GM18873 (cell line): ENCODE measurements around the gene ANKS1B.
"Not testable (repeated sequence)": the region's sequence is repeated elsewhere in the genome, so short reads cannot be mapped to it uniquely, and the experiment has no call there.

Experiments
- ATAC-seq: cut with Tn5 transposase; IDR thresholded peaks from one replicate; pipeline ENCODE4 v1.9.1; 2021; ENCODE audit warnings: mild to moderate bottlenecking, moderate library complexity, moderate number of reproducible peaks; ENCODE audit not compliant: unreplicated experiment, low FRiP score

The ANKS1B gene

DNA sequence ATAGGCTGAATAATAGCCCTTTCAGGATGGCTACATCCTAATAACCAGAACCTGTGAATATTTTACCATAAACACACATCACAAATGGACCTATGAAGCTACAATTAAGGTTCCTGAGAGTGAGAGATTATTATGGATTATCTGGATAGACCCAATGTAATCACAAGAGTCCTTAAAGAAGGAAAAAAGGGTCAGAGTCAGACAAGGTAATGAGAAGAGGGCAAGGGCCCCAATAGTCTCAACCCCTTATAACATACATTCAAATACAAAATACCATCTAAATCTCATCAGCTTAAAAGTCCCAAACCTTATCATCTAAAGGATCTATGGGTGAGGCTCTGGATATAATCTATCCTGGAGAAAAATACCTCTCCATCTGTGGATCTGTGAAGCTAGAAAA is 272.5 kb downstream of the ANKS1B start:
- ATAC-seq, result no peak

DNA sequence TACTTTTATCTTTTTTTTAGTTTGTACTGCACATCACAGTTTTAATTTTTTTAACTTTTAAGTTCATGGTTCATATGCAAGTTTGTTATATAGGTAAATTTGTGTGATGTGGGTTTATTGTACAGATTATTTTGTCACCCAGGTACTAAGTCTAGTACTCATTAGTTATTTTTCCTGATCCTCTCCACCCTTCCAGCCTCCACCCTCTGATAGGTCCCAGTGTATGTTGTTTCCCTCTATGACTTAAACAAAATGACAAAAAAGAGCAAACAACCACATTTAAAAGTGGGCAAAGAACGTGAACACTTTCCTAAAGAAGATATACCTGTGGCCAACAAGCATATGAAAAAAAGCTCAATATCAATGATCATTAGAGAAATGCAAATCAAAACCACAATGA is 273.5 kb downstream of the ANKS1B start:
- ATAC-seq, result no peak

DNA sequence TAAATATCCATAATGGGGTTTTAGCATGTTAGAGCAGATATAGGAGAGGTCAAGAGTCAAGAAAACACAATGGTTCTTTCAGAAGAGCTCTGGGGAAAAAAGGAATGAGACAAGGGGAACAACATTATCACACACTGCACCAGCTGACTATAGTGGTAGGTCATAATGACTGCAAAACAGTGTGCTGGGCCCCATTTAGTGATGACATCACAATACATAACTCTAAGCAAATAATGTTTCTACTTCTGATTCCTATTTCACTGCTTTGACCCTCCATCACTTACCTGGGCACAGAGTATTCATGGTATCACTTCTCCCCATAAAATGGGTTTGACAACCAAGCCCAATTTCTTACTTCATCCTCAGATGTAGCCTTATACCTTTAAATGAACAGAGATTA is 275.1 kb downstream of the ANKS1B start:
- ATAC-seq, result no peak

DNA sequence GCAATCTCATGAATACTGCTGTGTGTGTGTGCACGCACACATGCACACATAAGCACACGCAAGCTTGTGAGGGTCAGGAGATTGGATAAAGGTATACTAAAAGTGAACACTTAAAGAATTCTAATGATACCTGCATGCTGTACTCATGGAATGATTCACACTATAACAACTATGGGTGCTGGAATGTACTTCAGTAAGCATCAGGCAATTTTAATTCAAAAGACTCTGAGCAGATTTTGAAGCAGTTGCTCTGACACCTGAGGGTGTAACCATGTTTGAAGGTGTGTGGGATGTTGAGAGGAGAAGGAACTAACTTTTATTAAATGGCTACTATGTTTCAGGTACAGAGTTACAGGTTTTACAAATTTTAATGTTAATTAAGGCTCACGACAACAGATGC is 275.6 kb downstream of the ANKS1B start:
- ATAC-seq, result no peak

DNA sequence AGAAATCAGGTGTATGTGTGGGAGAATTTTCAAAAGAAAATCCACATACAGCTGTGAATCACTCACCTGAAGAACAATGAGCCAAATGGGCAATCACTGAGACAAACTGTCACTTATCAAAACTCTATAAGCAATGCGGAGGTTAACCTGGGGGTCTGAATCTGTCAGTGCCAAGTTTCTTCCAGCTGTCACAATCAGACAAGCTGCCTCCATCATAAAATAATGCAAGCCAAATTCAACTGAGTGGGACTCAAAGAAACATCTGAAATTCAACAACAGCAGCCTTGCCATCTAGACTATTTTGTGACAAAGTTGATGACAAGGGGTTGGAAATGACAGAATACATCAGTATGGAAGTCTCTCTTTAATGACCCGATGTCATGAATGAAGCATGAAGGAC is 276.9 kb downstream of the ANKS1B start:
- ATAC-seq, result no peak

DNA sequence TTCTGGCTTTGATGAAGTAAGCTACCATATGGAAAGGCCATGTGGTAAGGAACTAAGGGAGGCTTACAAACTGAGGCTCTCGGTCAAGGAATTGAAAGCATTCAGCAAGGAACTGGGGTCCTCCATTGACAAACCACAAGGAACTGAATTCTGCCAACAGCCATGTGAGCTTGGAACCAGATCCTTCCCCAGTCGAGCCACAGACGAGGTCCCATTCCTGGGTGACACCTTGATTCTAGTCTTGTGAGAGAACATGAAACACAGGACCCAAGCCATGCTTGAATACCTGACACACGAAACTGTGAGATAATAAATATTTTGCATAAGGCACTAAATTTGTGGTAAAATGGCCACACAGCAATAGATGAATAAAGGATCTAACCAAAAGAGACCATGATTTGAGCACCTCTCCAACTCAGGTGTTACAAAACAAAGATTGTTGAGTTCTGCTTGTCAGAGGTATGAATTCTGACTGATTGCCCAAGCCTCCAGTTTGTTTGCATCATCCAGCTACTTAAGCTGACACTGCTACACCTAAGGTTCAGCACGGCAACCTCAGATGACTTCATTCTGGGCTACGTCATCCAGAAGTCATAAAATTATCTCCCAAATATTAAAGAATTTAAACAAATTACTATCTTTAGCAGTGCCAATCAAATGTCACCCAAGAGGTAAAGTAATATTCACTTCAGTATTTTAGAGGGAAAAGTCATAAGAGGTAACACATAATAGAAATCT is 277.8 kb downstream of the ANKS1B start:
- ATAC-seq, result no peak

DNA sequence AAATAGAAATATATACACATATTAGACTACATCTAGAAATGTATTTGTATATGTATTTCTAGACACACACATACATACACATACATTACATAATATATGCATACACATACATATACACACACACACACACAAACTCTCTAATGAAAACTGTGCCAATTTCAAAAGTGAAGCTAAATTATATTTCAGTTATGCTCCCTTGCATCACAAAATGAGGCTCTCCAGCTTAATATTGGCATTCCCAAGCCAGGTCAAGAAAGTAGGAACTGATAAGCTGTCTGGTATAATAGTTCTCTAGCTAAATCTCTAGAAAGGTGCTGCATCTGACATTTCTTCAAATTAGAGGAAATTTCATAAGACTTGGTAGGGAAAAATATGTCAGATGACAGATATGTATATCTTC is 280.3 kb downstream of the ANKS1B start:
- no peak for ATAC-seq

DNA sequence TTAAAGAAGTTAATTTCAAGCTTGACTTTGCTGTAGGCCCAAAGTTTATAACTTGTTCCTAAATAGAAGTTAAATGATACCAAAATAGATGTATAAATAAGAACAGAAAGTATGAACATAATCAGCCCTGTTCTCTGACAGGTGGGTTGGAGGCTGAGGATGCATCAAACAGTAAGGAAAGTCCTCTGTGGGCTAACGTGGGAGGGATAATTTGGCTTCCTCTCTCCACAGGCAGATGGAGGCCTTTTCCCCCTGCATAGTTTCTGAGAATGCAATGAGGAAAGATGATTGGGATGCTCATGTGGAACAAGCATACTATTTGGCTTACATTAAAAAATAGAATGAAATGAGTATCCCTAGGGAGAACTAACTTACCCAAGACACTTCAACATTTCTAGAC is 280.7 kb downstream of the ANKS1B start:
- no peak for ATAC-seq

DNA sequence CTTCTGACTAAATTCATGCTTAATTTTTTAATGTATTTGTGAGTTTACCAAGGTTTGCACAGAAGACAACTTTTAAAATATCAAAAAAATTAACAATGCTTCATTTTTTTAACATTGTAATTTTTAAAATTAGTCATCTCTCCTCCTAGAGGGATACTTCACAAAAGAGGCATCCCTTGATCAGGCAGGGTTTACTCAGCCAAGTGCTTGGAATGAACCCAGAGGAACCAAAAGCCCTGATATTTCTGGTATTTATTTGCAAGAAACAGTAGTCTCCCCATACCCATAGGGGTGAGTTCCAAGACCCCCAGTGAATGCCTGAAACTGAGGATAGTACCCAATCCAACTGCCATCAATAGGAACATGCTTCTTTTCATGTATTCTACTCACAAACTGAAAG is 284.7 kb downstream of the ANKS1B start:
- no peak for ATAC-seq

DNA sequence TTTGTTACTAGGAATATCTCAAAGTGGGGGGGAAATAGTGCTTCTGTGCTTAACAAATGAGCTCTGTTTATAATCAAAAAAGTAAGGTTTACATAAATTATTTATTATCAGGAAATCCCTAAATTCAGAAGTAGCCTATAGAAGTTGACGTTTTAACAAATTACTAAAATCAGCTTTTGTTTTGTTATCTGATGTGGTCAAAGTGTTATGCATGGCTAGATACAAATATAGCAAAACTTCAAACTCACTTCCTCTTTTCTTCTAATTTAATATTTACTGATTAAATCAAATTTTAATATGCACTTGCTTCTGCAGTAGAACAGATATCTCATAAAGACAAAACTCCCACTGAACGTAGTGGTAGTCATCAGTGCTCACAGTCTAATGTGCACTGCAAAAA is 289.7 kb downstream of the ANKS1B start:
- ATAC-seq, result no peak

DNA sequence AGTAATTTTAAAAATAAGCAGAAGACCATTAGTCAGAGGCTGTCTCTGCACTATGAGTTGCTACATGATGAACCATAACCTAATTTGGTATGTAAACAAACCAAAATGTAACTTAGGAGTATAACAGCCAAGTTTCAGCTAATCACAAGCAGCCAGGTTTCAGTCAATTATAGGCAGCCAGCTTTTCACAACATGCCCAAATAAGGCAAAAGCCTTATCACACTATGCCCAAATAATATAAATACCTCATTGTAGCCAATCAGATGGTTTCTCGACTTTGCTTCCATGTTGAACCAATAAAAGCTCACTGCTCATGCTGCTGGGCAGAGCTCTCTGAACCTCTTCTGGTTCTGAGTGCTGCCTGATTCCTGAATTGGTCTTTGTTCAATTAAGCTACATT is 298.6 kb downstream of the ANKS1B start:
- ATAC-seq, result no peak

DNA sequence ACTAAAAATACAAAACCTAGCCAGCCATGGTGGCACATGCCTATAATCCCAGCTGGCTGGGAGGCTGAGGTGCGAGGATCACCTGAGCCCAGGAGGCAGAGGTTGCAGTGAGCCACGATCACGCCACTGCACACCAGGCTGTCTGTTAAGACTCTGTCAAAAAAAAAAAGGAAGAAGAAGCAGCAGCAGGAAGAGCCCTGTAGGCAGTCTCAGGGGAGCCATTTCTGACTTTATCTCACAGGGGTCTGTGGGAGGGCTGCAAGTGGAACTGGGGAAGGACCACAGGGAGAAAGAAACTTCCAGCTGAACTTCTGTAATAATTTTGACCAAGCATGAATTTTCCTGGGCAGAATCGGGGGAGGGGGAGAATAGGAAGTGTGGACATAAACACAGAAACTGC is 304.5 kb downstream of the ANKS1B start:
- no peak for ATAC-seq

DNA sequence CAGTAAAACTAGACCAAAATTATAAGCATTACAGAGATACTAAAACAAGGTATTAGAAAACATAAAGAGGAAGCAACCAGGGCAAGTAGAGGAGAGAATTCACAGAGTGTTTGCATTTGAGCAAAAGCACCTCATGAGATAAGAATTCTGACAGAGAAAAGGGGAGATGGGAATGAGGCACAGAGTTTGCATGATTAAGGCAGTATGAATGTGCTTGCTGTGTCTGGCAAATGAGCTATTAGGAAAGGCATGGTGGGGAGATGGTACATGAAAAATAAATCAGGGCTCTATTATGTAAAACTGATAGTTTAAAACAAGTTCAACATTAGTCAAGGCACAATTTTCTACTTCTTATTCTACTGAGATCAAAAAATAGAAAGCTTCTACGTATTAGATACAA is 314.1 kb downstream of the ANKS1B start:
- no peak for ATAC-seq

DNA sequence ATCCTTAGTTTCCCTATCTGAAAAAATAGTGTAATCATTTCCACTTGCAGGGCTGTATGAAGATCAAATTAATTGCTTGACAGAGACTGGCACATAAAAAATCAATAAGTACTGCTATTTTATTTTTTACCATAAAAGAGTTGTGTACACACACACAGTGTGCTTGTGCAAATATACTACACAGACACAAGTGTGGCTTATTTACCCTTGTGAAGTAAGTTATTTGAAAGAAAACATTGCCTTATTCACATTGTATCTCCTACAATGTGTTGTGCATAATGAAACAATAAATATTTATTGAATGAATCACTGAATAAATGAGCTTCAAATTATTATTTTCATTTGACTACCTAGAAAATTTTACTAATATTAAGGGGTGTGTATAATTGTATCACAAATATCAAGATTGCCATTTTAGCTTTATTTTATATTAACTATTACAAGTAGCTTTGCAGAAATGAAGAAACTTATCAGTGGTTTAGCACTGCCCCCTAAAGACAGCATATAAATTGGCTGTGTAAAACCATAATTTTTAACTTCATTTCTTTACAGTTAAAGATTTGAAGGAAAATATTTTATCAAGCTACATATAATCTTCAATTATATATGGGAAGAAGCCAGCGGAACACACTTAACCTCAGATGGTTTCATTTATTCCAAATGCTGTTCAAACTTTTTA is 325.9 kb downstream of the ANKS1B start:
- no peak for ATAC-seq

DNA sequence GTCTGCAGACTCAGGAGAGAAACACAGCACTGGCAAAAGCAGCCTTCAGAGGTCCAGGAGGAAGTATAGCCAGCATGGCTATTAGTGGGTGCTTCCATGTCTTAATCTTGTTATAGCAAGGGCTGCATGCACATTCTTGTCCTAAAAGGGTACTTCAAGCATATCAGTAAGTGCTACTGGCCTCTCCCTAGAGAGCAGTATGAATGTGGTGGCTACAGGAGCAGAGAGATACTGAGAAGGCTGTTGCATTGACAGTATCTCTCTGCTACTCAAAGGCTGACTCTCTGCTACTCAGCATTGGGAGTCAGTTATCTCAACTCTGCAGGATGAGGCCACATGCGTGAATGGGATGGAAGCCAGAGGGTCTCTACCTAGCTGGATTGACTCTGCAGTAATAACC is 335.2 kb downstream of the ANKS1B start:
- no peak for ATAC-seq

DNA sequence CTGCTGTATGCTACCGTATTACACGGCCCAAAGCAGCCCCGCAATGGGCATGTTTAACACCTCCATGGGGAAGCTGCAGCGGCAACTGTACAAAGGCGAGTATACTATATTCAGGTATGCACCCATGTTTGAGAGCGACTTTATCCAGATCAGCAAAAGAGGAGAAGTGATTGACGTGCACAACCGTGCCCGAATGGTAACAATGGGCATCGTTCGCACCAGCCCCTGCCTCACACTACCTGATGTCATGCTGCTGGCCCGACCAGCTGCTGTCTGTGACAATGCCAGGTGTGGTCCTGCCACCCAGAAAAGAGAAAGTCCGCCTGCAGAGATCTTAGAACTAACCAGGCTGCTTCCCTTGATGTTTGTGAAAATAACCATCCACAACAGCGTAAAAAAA is 336.6 kb downstream of the ANKS1B start:
- ATAC-seq, result no peak

DNA sequence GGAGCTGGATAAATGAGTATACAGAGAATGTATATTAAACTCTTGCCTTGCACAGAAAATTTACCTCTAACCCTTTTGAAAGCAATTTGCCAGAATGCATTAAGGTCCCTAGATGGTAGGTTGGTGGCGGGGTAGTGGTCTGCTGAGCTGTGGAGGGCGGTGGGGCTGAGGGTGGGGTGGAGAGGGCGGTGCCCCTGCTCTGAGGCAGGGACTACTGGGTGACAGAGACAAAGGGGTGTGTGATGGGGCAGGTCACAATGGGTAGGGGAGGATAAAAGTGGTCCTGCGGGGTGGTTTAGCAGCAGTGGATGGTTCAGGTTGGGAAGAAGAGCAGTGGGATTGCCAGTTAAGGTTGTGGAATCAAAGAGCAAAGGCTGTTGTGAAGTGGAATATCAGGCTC is 337.3 kb downstream of the ANKS1B start, which contains the start of gene GARIN6:
Gene GARIN6, plus strand, starts transcription at position 301 of the 400 bp plus-strand sequence. CDS start 422 bp downstream, outside the sequence.
- ATAC-seq, result no peak

DNA sequence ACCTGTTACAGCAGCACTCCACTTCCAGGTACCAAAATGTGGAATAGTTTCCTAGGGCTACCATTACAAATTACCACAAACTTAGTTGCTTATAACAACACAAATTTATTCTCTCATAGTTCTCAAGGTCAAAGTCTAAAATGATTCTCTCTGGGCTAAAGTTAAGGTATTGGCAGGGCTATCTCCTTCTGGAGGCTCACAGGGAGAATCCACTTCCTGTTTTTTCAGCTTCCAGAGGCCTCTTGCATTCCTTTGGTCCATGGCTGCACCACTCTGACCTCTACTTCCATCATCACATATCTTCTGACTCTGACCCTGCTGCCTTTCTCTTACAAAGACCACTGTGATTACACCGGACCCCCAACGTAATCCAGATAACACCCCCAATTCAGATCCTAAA is 340.1 kb downstream of the ANKS1B start:
- ATAC-seq, result no peak

DNA sequence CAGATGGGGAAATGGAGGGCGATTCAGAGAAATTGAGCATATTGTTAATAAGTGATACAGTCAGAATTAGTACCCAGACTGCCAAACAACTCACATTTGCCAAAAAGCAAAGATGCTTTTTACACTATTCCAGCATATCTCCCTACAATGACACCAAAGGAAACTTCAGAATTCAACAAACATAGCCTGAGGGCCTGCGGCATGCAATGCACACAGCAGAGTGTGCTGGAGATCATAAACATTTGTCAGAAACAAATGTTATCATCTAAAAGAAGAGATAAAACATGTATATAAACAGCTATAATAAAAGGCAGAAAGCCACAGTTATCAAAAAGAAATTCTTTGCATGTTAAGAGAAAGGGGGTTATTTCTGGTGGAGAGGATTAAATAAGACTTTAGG is 357.3 kb downstream of the ANKS1B start:
- no peak for ATAC-seq

DNA sequence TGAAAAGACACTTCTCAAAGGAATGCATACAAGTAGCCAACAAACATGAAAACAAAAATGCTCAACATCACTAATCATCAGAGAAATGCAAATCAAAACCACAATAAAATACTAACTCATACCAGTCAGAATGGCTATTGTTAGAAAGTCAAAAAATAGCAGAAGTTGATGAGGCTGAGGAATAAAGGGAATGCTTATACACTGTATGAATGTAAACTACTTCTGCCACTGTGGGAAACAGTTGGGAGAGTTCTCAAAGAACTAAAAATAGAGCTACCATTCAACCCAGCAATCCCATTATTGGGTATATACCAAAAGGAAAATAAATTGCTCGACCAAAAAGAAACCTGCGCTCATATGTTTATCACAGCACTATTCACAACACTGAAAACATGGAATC is 360.1 kb downstream of the ANKS1B start:
- not testable (repeated sequence) for ATAC-seq

DNA sequence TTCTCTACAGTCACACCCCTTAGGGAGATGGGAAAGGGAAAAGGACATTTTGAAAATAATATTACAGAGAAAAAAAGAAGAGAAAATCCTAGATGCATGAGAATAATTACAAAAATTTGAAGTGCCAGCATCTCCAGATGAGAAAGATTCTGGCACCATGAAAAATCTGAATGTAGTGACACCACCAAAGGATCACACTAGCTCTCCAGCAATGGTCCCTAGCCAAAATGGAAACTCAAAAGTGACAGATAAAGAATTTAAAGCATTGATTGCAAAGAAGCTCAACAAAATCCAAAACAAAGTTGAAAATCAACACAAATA is 364.6 kb downstream of the ANKS1B start:
- ATAC-seq, result no peak

DNA sequence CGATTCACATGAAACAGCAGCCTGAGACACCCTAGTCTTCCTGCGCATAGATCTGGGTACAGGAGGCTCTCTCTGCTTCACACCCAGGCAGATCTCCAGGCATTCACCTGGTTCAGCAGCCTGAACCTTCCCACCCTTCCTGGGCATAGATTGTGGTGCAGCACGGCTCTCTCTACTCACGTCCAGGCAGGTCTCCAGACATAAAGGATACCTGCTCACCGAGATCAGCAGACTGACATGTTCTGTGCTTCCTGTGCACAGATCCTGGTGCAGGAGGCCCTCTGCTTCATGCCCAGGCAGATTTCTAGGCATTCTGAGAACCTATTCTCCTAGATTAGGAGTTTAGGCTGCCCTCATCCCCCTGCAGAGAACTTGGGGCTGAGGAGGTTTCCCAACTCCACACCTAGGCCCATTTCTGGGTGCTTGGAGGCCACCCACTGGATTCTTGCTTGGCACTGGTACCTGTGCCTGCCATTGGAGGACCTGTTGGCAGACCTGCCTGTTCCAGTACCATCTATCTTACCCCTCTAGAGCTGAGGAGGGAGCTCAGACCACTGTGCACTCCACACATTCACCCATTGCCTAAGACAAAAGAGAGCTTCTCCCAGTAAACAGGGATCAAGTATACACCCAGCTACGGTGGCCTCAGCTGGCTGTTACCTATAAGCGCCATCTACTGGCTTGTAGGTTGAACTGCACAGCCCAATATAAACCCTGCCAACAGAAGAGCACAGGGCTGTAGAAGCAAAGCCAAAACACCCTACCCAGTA is 365.2 kb downstream of the ANKS1B start:
- peak; percentile 85 for ATAC-seq
